ENCODE data around the gene WDR89. TPM values are rescaled to one million over a fixed set of nuclear protein-coding genes. Genes with fewer than 3 reads are reported as not detected.

WDR89 gene
- total and polyA plus RNA-seq, 8 donors: 4.0 to 11.0 (median 6.1) TPM

- H3K4me1 ChIP-seq: no peaks in the 10 kb centered on the region
- FAIRE-seq: no peak
- 62 to 87% methylated on average over 3 of the region's 3 CpGs for WGBS, 2 donors
Measured at GRCh38 chr14:63551332-63551731, 90.3 kb downstream of the WDR89 start.

GRCh38 chr14:63547798-63548335 lies 93.8 kb downstream of the WDR89 start:
- Histone ChIP-seq H3K4me1 (no peaks in the 10 kb centered on the region), H3K27ac (no peak overlapping the region), H3K36me3 (no peaks in the 10 kb centered on the region), H3K4me3 (no peak overlapping the region), H3K9me3 (no peaks in the 10 kb centered on the region), H3K27me3 (no peaks in the 10 kb centered on the region)
- FAIRE-seq (no peak), ATAC-seq (no peak), DNase-seq (no peak)
- no peak for TF ChIP-seq CTCF (IDR thresholded peaks at IDR 0.05)
- 60 to 66% methylated on average over 8 of the region's 8 CpGs for WGBS, 2 donors
- intact Hi-C loops (cut with DNase I): loop anchor here in 1 of 3 donors (10.0 kb wide), 1 partner anchor 163 kb away; no protein-coding TSS in a partner anchor

More at GRCh38 chr14:63551332-63551731, 90.3 kb downstream of the WDR89 start:
- DNase-seq (no peak), ATAC-seq (no peak)
- no peaks in the 10 kb centered on the region for H3K36me3 ChIP-seq
- H3K4me3 ChIP-seq: no peak overlapping the region
- no peaks in the 10 kb centered on the region for H3K9me3 ChIP-seq
- TF ChIP-seq CTCF (IDR thresholded peaks at IDR 0.05): no peak
- no peak overlapping the region for H3K27ac ChIP-seq
- no peaks in the 10 kb centered on the region for H3K27me3 ChIP-seq
- intact Hi-C loops (cut with DNase I): no loop called here

Other genes with a start within 250 kb of the WDR89 start
- 10 to 100 TPM; 11.7 to 25.6 (median 16.2) TPM for gene PPP2R5E, start 98.5 kb downstream of the WDR89 start, total RNA-seq
- gene PPP2R5E, start 98.5 kb downstream of the WDR89 start, polyA plus RNA-seq: 1 to 10 TPM; 3.6 to 5.5 TPM
- 10 to 100 TPM in 5 of 6 donors, 1 to 10 TPM in 1; 8.9 to 14.3 (median 11.4) TPM for gene SGPP1, start 86.2 kb upstream of the WDR89 start, total RNA-seq
- 10 to 100 TPM in 1 of 2 donors, 1 to 10 TPM in 1; 5.7 to 10.7 TPM for gene SGPP1, start 86.2 kb upstream of the WDR89 start, polyA plus RNA-seq
- gene SYNE2, start 211.1 kb upstream of the WDR89 start, total RNA-seq: 100 to 1,000 TPM in 1 of 6 donors, 10 to 100 TPM in 5; 45.2 to 103 (median 57.4) TPM
- gene SYNE2, start 211.1 kb upstream of the WDR89 start, polyA plus RNA-seq: 10 to 100 TPM; 46.4 to 57.5 TPM

All from pancreas (tissue), 10 donors.